H1 (cell line): ENCODE measurements around the gene BRD8. TPM values are rescaled to one million over a fixed set of nuclear protein-coding genes. Genes with fewer than 3 reads are reported as not detected.

ENCODE experiments used
- CBX8 ChIP-seq: fragments of 300-800, 300-1000 bp; sonication (generic); IDR thresholded peaks from 2 replicates; pipeline ENCODE4 v1.7.1; 2016; ENCODE audit warnings: low read depth, low read length, borderline replicate concordance
- CTCF ChIP-seq, 3 experiments: IDR thresholded peaks; 1 replicate in 2 of 3; 2 replicates in 1 of 3; pipeline versions ENCODE4 v1.5.1 to v1.6.1; 2011; ENCODE audit warnings: low read length in 3 of 3, mild to moderate bottlenecking in 3 of 3, inconsistent platforms in 2 of 3, low read depth in 1 of 3, moderate library complexity in 1 of 3; ENCODE audit not compliant: insufficient read depth in 1 of 3; ENCODE audit errors: control extremely low read depth in 1 of 3
- HDAC2 ChIP-seq, 2 experiments: fragments of 300-600 bp in 1 of 2; sonication (generic) in 1 of 2; IDR thresholded peaks; 2 replicates each; pipeline ENCODE4 v1.6.1; 2011 to 2012; ENCODE audit warnings: low read depth in 2 of 2, low read length in 2 of 2, mild to moderate bottlenecking in 2 of 2, moderate library complexity in 2 of 2, borderline replicate concordance in 1 of 2, inconsistent platforms in 1 of 2
- SIN3A ChIP-seq, 2 experiments: IDR thresholded peaks in 1 of 2; conservative IDR thresholded peaks in 1 of 2; 2 replicates each; pipeline ENCODE4 v1.6.1; 2011 to 2012; ENCODE audit warnings: low read length in 2 of 2, improper control_type of control experiment in 1 of 2, low read depth in 1 of 2, mild to moderate bottlenecking in 1 of 2
- SP1 ChIP-seq: IDR thresholded peaks from 2 replicates; pipeline ENCODE4 v1.6.1; 2011; ENCODE audit warnings: low read depth, low read length
- TCF12 ChIP-seq: IDR thresholded peaks from 2 replicates; pipeline ENCODE4 v1.6.1; 2011; ENCODE audit warnings: low read depth, mild to moderate bottlenecking, low read length
- polyA plus RNA-seq, 7 experiments: library from polyadenylated mRNA; depleted of rRNA in 3 of 7; stranded (reverse) in 5 of 7; unstranded in 2 of 7; fragments of >200 nt in 5 of 7; fragments of 200-250 nt in 2 of 7; gene quantifications; 1 replicate in 5 of 7; 2 replicates in 1 of 7; 4 replicates in 1 of 7; pipeline versions ENCODE4 v1.2.1 to v1.2.3, GENCODE V29; 2011 to 2013; ENCODE audit warnings: missing spikeins in 2 of 7, mixed read lengths in 2 of 7
- total RNA-seq: library from RNA; stranded (reverse); fragmentation: NEBNext Ultra II Directional; extraction: Animal tissue kit (Norgen Biotek cat#: 25700); gene quantifications from 2 replicates; pipeline ENCODE4 v1.2.1, GENCODE V29; 2021

The BRD8 gene
- total and polyA plus RNA-seq, 2 of the 8 experiments (the other 6 are each of a cell fraction or from before 2014, with no cell fraction given) = 37.8 to 75.8 TPM

GRCh38 chr5:138177941-138178515 is 402 bp downstream of the BRD8 start (continued):
- TF ChIP-seq SIN3A (conservative IDR thresholded peaks at IDR 0.05 in 1 of 2, IDR thresholded peaks at IDR 0.05 in 1 of 2; ENCODE audit: low read depth in 1 of 2, low read length in 2 of 2) (peak; percentile 79 to 88; a peak in 2 of 4 replicates), TCF12 (no peak), CBX8 (no peak), HDAC2 (IDR thresholded peaks at IDR 0.05; ENCODE audit: borderline replicate concordance in 1 of 2, low read depth in 2 of 2, low read length in 2 of 2) (peak in 1 of 2 experiments; percentile 71; a peak in 2 of 4 replicates), CTCF (IDR thresholded peaks at IDR 0.05; ENCODE audit: control extremely low read depth in 1 of 3, insufficient read depth in 1 of 3, low read depth in 1 of 3, low read length in 3 of 3) (no peak), SP1 (no peak)
